ENCODE measurements around the gene CNOT1.

DNA sequence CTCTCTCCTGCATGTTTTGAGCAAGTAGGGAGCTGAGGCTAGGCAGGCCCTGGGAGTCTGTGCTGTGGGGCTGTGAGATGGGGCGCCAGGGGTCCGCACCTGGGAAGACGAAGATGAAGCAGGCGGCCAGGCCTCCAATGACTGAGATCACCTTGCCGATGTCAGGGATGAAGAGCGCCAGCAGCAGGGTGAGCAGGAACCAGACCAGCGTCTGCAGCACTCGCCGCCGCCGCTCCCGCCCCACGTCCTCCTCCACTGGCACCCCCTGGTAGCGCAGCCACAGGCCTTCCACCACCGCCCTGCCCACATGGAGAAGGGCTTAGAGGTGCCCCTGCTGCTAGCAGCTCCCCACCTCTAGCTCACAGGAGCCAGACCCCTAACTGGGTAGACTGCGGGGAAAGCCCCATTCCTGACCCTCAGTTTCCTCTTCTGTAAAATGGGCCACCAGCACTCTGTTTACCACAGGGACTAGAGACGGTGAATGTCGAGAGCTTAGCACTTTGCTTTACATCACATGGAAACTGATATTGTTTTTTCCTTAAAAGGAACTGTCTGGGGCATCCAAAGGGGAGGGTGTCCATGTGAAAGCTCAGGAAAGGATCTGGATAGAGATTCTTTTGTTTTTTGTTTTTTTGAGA lies 41.4 kb upstream of the CNOT1 start:
- TF ChIP-seq CTCF (IDR thresholded peaks at IDR 0.05) = no peak
- no peak for TF ChIP-seq POLR2A (IDR thresholded peaks at IDR 0.05)
- TF ChIP-seq EP300 (IDR thresholded peaks at IDR 0.05) = no peak
